IPS-20b (cell line): ENCODE measurements around the gene OTULINL.

Experiments
- H3K27ac ChIP-seq: one replicate; pipeline ENCODE4 v1.5.1; 2013; ENCODE audit warnings: low read length
- H3K27me3 ChIP-seq: 2 replicates; pipeline ENCODE4 v1.6.1; 2013; ENCODE audit warnings: mild to moderate bottlenecking, low read length, inconsistent platforms; ENCODE audit not compliant: insufficient read depth
- H3K36me3 ChIP-seq: 2 replicates; pipeline ENCODE4 v1.6.1; 2013; ENCODE audit warnings: low read depth, mild to moderate bottlenecking, inconsistent platforms, low read length, moderate library complexity; ENCODE audit not compliant: insufficient read depth
- H3K4me1 ChIP-seq: 2 replicates; pipeline ENCODE4 v1.6.1; 2013; ENCODE audit warnings: mild to moderate bottlenecking, control low read depth, inconsistent platforms, low read length, moderate library complexity; ENCODE audit not compliant: insufficient read depth
- H3K4me3 ChIP-seq: 2 replicates; pipeline ENCODE4 v1.5.1; 2013; ENCODE audit warnings: mild to moderate bottlenecking, low read length, inconsistent platforms
- H3K9ac ChIP-seq: 2 replicates; pipeline ENCODE4 v1.6.1; 2013; ENCODE audit warnings: low read depth, mild to moderate bottlenecking, inconsistent platforms, low read length, moderate library complexity
- H3K9me3 ChIP-seq: 2 replicates; pipeline ENCODE4 v1.6.1; 2013; ENCODE audit warnings: mild to moderate bottlenecking, low read depth, low read length, inconsistent platforms; ENCODE audit not compliant: insufficient read depth

OTULINL gene

DNA sequence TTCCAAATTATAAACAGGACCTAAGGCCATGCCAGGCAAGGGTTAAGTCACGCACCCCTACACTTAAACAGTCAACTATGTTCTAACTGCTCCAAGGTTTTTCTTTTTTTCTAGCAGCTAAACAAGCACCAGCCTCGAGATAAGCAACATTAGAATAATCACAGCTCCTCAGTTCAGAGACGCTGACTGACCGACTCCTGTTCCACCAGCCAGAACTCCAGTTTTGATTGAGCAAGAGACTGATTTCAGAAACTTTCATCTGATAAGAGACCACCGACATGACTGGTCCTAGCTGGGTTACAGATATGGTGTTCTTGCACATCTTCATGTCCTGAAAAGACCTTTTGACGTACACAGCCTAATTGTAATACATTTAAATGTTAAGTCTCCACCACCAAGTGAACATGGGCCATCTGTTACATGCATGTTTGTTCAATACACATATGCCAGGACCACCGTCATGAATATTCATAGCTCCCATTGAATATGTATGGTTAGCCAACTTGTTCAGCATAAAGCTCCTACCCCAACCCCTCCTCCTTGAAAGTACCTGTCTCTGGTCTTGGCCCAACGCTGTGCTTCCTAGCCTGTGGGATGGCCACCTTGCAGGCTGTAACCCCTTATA lies 23.7 kb upstream of the OTULINL start:
- no peak overlapping the region for H3K27ac ChIP-seq
- no peaks in the 10 kb centered on the region for H3K9me3 ChIP-seq
- no peaks in the 10 kb centered on the region for H3K27me3 ChIP-seq
- no peak overlapping the region for H3K9ac ChIP-seq
- no peaks in the 10 kb centered on the region for H3K36me3 ChIP-seq
- no peaks in the 10 kb centered on the region for H3K4me1 ChIP-seq
- no peak overlapping the region for H3K4me3 ChIP-seq

DNA sequence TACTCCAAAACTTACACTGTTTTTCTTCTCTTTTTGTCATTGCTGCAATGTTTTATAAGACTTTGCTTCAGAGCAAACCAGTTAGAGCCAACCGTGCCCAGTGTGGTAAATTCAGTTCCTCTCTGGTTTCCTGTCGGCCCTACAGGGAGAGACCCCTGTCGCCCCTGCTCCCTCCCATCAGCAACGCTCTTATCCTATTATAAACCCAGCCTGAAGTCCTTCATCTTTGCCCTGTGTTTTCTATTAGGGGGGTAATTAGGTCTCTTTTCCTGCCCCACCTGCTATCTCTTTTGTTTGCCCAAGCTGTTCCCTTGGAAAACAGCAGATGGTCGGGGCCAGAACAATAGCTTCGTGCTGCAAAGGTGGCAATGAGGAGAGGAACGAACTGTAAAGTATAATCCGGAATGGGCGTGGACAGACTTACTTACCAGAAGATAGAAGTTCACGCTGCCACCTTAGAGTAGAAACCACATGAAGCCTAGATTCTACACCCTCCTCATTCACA lies 21.4 kb upstream of the OTULINL start:
- no peaks in the 10 kb centered on the region for H3K9me3 ChIP-seq
- no peaks in the 10 kb centered on the region for H3K27me3 ChIP-seq
- no peak overlapping the region for H3K27ac ChIP-seq
- no peaks in the 10 kb centered on the region for H3K36me3 ChIP-seq
- no peak overlapping the region for H3K4me3 ChIP-seq
- H3K4me1 ChIP-seq, result no peaks in the 10 kb centered on the region
- H3K9ac ChIP-seq, result no peak overlapping the region

DNA sequence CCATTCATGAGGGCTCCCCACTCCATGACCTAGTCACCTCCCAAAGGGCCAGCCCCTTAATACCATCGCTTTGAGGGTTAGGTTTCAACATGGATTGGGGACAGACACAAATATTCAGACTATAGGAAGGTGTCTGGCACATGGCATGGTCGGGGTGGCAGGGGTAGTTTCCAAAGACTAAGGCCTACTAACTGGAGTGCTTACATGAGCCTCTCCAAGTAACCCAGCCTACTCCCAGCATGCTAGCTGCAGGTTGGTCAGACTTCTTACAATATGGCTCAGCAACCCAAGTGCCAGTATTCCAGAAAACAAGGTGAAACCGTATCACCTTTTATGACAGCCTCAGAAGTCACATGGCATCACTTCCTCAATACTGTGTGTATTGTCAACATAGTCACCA lies 19.9 kb upstream of the OTULINL start:
- Histone ChIP-seq H3K9me3 (no peaks in the 10 kb centered on the region), H3K9ac (no peak overlapping the region), H3K4me3 (no peak overlapping the region), H3K27me3 (no peaks in the 10 kb centered on the region), H3K36me3 (no peaks in the 10 kb centered on the region), H3K4me1 (no peaks in the 10 kb centered on the region), H3K27ac (no peak overlapping the region)

GRCh38 chr5:14568333-14568732 lies 13.3 kb upstream of the OTULINL start:
- Histone ChIP-seq H3K4me3 (no peak overlapping the region), H3K9ac (no peak overlapping the region), H3K36me3 (no peaks in the 10 kb centered on the region), H3K27ac (no peak overlapping the region), H3K27me3 (no peaks in the 10 kb centered on the region), H3K9me3 (peaks cover 4% of the 10 kb centered on the region; the same call in 1 of the 2 replicates), H3K4me1 (no peaks in the 10 kb centered on the region)

GRCh38 chr5:14569948-14570691 lies 11.5 kb upstream of the OTULINL start:
- H3K9me3 ChIP-seq, result peaks cover 4% of the 10 kb centered on the region; the same call in 1 of the 2 replicates
- H3K27me3 ChIP-seq, result no peaks in the 10 kb centered on the region
- H3K36me3 ChIP-seq, result no peaks in the 10 kb centered on the region
- H3K27ac ChIP-seq, result no peak overlapping the region
- H3K4me1 ChIP-seq, result no peaks in the 10 kb centered on the region
- no peak overlapping the region for H3K4me3 ChIP-seq
- no peak overlapping the region for H3K9ac ChIP-seq

- no peak overlapping the region for H3K27ac ChIP-seq
- H3K4me3 ChIP-seq, result no peak overlapping the region
- no peaks in the 10 kb centered on the region for H3K27me3 ChIP-seq
- H3K9me3 ChIP-seq, result peaks cover 4% of the 10 kb centered on the region; the same call in 1 of the 2 replicates
- no peaks in the 10 kb centered on the region for H3K36me3 ChIP-seq
- H3K4me1 ChIP-seq, result no peaks in the 10 kb centered on the region
- no peak overlapping the region for H3K9ac ChIP-seq
Observed at GRCh38 chr5:14571901-14572300, 9.7 kb upstream of the OTULINL start.

DNA sequence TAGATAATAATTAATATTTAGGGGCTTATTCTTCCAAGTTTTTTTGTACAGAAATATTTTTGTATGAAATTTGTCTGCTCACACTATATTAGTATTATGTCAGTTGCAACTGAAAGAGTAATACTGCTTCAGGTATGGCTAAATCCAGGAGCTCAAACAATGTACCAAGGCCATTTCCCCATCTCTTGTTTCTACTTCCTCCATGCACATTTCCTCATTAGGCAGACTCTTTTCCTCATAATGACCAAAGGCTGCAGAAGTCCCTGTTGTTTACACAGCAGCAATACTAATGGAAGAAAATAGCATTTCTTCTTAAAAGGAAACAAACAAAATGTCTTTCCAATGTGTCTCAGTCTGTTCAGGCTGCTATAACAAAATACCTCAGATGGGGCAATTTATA lies 9.2 kb upstream of the OTULINL start:
- no peak overlapping the region for H3K27ac ChIP-seq
- H3K4me1 ChIP-seq, result no peaks in the 10 kb centered on the region
- no peaks in the 10 kb centered on the region for H3K9me3 ChIP-seq
- H3K36me3 ChIP-seq, result no peaks in the 10 kb centered on the region
- H3K27me3 ChIP-seq, result no peaks in the 10 kb centered on the region
- no peak overlapping the region for H3K4me3 ChIP-seq
- H3K9ac ChIP-seq, result no peak overlapping the region

DNA sequence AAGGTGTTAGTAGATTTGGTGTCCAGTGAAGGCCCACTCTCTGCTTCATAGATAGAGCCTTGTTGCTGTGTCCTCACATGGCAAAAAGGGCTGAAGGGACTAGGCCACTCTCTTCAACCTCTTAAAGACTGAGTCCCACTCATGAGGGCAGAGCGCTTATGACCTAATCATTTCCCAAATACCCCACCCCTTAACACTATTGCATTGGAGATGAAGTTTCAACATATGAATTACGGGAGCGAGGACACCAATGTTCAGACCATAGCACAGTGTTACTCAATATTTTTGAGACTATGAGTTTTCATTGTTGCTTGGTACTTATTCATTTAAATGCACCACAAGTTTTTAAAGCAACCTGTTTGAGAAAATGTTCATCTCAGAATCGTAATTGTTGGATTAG lies 8.8 kb upstream of the OTULINL start:
- no peak overlapping the region for H3K9ac ChIP-seq
- H3K27ac ChIP-seq, result no peak overlapping the region
- no peak overlapping the region for H3K4me3 ChIP-seq
- 0 out of 2 replicates have a peak, but pooled peaks cover under 1% of the 10 kb centered on the region for H3K27me3 ChIP-seq
- H3K9me3 ChIP-seq, result peaks cover 2% of the 10 kb centered on the region; the same call in 1 of the 2 replicates
- H3K36me3 ChIP-seq, result no peaks in the 10 kb centered on the region
- H3K4me1 ChIP-seq, result no peaks in the 10 kb centered on the region

GRCh38 chr5:14574096-14574495 lies 7.5 kb upstream of the OTULINL start:
- peaks cover 3% of the 10 kb centered on the region; the same call in 1 of the 2 replicates for H3K9me3 ChIP-seq
- no peak overlapping the region for H3K9ac ChIP-seq
- no peak overlapping the region for H3K4me3 ChIP-seq
- H3K27ac ChIP-seq, result no peak overlapping the region
- no peaks in the 10 kb centered on the region for H3K4me1 ChIP-seq
- H3K36me3 ChIP-seq, result no peaks in the 10 kb centered on the region
- peaks cover 13% of the 10 kb centered on the region for H3K27me3 ChIP-seq

DNA sequence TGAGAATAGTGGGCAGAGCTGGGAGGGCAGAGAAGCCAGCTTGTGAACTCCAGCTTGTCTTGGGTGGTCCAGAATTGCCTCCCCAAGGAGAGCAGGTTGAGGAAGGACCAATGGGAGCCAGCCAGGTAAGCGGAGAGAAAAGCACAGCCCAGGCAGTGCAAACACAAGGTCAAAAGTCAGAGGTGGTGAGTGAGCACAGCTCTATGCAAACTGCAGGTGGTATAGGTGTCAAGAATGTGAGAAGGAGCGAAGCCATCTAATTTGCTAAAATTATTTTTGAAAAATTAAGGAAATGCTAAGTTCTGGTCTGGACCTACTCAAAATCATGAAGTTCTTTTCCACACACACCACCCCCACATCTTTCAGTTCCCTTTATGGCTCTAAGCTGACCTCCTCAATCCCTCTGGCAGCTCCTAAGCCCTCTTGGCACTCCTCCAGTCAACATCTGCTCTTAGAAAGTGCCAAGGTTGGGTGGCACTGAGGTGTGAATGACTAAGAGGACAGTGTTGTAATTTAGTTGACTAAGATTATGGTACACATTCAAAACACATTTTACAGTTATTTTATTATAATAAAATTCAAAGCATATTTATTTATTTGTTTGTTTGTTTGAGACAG lies 6.6 kb upstream of the OTULINL start:
- H3K27me3 ChIP-seq, result peaks cover 22% of the 10 kb centered on the region
- no peak overlapping the region for H3K4me3 ChIP-seq
- H3K9me3 ChIP-seq, result peaks cover 3% of the 10 kb centered on the region; the same call in 1 of the 2 replicates
- no peaks in the 10 kb centered on the region for H3K4me1 ChIP-seq
- H3K9ac ChIP-seq, result no peak overlapping the region
- H3K27ac ChIP-seq, result no peak overlapping the region
- no peaks in the 10 kb centered on the region for H3K36me3 ChIP-seq

DNA sequence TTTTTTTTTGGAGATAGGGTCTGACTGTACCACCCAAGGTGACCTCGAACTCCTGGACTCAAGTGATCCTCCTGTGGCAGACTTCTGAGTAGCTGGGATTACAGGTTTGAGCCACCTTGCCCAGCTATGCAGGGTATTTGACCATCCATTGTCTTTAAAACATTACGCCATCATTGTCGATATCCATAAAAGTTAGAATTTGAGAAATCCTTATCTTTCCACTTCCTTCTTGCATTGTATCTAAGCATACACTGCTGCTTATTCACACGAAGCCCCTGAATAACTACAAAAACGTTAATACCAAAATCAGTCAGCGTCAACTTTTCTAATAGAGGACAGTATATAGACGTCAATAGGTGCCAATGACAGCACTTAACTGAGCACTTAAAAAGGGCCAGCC lies 5.4 kb upstream of the OTULINL start:
- Histone ChIP-seq H3K27ac (no peak overlapping the region), H3K9me3 (peaks cover 3% of the 10 kb centered on the region; the same call in 1 of the 2 replicates), H3K4me3 (no peak overlapping the region), H3K36me3 (no peaks in the 10 kb centered on the region), H3K27me3 (peaks cover 34% of the 10 kb centered on the region), H3K4me1 (no peaks in the 10 kb centered on the region; the same call in 1 of the 2 replicates), H3K9ac (no peak overlapping the region)
